WTC11 (cell line): ENCODE data around the gene STN1.

Experiments
- ELF4 ChIP-seq: sonication (generic); formaldehyde crosslinking; IDR thresholded peaks from 2 replicates; pipeline ENCODE4 v1.8.1; 2022; ENCODE audit warnings: low read depth, mild to moderate bottlenecking, moderate library complexity, missing genetic modification reagents
- TF ChIP-seq, protein P1 (sequence below): fragments of 200-600 bp; IDR thresholded peaks from 2 replicates; pipeline ENCODE4 v1.8.0; 2022; ENCODE audit warnings: antibody characterized with exemption
- TF ChIP-seq, protein P2 (sequence below): sonication (generic); formaldehyde crosslinking; conservative IDR thresholded peaks from 2 replicates; pipeline ENCODE4 v1.8.1; 2022; ENCODE audit warnings: mild to moderate bottlenecking, missing genetic modification reagents

DNA sequence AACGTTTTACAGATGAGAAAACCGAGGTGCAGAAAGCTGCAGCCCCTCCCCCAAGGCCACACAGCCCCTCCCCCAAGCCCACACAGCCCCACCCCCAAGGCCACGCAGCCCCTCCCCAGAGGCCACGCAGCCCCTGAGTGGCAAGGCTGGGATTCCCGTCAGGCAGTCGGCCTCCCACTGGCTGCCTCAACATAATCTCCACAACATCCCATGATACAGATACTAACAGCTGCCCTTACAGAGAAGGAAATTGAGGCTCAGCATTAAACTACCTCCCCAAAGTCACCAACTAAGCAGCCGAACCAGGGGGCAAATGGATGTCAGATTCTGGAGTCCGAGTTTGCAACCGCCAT is 78.5 kb downstream of the STN1 start:
- TF ChIP-seq, protein P1, sequence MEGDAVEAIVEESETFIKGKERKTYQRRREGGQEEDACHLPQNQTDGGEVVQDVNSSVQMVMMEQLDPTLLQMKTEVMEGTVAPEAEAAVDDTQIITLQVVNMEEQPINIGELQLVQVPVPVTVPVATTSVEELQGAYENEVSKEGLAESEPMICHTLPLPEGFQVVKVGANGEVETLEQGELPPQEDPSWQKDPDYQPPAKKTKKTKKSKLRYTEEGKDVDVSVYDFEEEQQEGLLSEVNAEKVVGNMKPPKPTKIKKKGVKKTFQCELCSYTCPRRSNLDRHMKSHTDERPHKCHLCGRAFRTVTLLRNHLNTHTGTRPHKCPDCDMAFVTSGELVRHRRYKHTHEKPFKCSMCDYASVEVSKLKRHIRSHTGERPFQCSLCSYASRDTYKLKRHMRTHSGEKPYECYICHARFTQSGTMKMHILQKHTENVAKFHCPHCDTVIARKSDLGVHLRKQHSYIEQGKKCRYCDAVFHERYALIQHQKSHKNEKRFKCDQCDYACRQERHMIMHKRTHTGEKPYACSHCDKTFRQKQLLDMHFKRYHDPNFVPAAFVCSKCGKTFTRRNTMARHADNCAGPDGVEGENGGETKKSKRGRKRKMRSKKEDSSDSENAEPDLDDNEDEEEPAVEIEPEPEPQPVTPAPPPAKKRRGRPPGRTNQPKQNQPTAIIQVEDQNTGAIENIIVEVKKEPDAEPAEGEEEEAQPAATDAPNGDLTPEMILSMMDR, result no peak
- TF ChIP-seq, protein P2, sequence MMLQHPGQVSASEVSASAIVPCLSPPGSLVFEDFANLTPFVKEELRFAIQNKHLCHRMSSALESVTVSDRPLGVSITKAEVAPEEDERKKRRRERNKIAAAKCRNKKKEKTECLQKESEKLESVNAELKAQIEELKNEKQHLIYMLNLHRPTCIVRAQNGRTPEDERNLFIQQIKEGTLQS (CRISPR knock-in tag), result no peak
- TF ChIP-seq ELF4, result no peak
